B cell (primary cell): Measurements from ENCODE around the gene C8A. TPM values are rescaled to one million over a fixed set of nuclear protein-coding genes. Genes with fewer than 3 reads are reported as not detected.

Experiments
- ATAC-seq: fragments of 200-7000 bp; cut with Tn5 transposase; one replicate; pipeline ENCODE4 v1.10.0; 2021; ENCODE audit warnings: low read depth, mild to moderate bottlenecking, moderate number of reproducible peaks, moderate library complexity
- CTCF ChIA-PET: fragments of 350-600 bp; sonication (Branson Sonifier 250); formaldehyde crosslinking; loops from one replicate; lab custom pipeline; 2021; ENCODE audit warnings: antibody characterized with exemption, inconsistent platforms; lab: Charles Lee
- POLR2A ChIA-PET: fragments of 350-600 bp; sonication (Branson Sonifier 250); formaldehyde crosslinking; loops from one replicate; lab custom pipeline; 2021; ENCODE audit warnings: antibody characterized with exemption; lab: Charles Lee
- DNase-seq: peaks from one replicate; pipeline ENCODE4 v3.0.0; 2013
- H2AFZ ChIP-seq: 2 replicates; pipeline ENCODE4 v1.6.1; 2012; ENCODE audit warnings: mild to moderate bottlenecking, low read depth, low read length; ENCODE audit not compliant: insufficient read depth, poor library complexity, severe bottlenecking
- H3K27ac ChIP-seq, 2 donors: 1 replicate in 1 of 2; 2 replicates in 1 of 2; pipeline ENCODE4 v1.5.1; 2012 to 2013; ENCODE audit warnings: low read length in 2 of 2, mild to moderate bottlenecking in 2 of 2, moderate library complexity in 1 of 2
- H3K27me3 ChIP-seq, 4 experiments: fragments of 200-600 bp in 1 of 4; sonication (generic) in 1 of 4; replicated peaks in 1 of 4; 1 replicate in 2 of 4; 2 replicates in 2 of 4; pipeline versions ENCODE4 v1.6.1 to v1.7.0; 2013 to 2016; ENCODE audit warnings: low read length in 3 of 4, mild to moderate bottlenecking in 2 of 4, mixed read lengths in 1 of 4, moderate library complexity in 1 of 4; ENCODE audit not compliant: insufficient read depth in 4 of 4, control insufficient read depth in 3 of 4; ENCODE audit errors: control extremely low read depth in 1 of 4
- H3K36me3 ChIP-seq, 2 experiments: replicated peaks in 1 of 2; 1 replicate in 1 of 2; 2 replicates in 1 of 2; pipeline versions ENCODE4 v1.6.1 to v1.7.1; 2013; ENCODE audit warnings: low read length in 1 of 2; ENCODE audit not compliant: insufficient read depth in 2 of 2, control insufficient read depth in 1 of 2; ENCODE audit errors: control extremely low read depth in 1 of 2, extremely low read depth in 1 of 2
- H3K4me1 ChIP-seq, 2 donors: fragments of 200-600 bp in 1 of 2; sonication (generic) in 1 of 2; 1 replicate in 1 of 2; 2 replicates in 1 of 2; pipeline versions ENCODE4 v1.5.1 to v1.6.1; 2013 to 2017; ENCODE audit warnings: low read length in 2 of 2; ENCODE audit not compliant: control insufficient read depth in 2 of 2, insufficient read depth in 2 of 2
- H3K4me2 ChIP-seq: replicated peaks from 2 replicates; pipeline ENCODE3; 2012; ENCODE audit warnings: mild to moderate bottlenecking, low read depth, low read length; ENCODE audit not compliant: poor library complexity, severe bottlenecking
- H3K4me3 ChIP-seq, 5 experiments: fragments of 200-600 bp in 1 of 5; sonication (generic) in 1 of 5; 1 replicate in 3 of 5; 2 replicates in 2 of 5; pipeline versions ENCODE4 v1.5.1 to v1.7.0; 2011 to 2016; ENCODE audit warnings: low read length in 4 of 5, mild to moderate bottlenecking in 4 of 5, low read depth in 2 of 5, control low read depth in 1 of 5, moderate library complexity in 1 of 5; ENCODE audit not compliant: insufficient read depth in 1 of 5; ENCODE audit errors: control extremely low read depth in 1 of 5, extremely low read depth in 1 of 5
- H3K79me2 ChIP-seq: fragments of 200-600 bp; sonication (generic); one replicate; pipeline ENCODE4 v1.6.0; 2016; ENCODE audit warnings: low read length; ENCODE audit not compliant: control insufficient read depth, insufficient read depth
- H3K9ac ChIP-seq: fragments of 200-600 bp; sonication (generic); 2 replicates; pipeline ENCODE4 v1.6.1; 2017; ENCODE audit warnings: mild to moderate bottlenecking, low read length, moderate library complexity
- H3K9me3 ChIP-seq, 3 donors: one replicate each; pipeline versions ENCODE4 v1.6.1 to v1.7.1; 2013; ENCODE audit warnings: low read length in 2 of 3; ENCODE audit not compliant: control insufficient read depth in 2 of 3, insufficient read depth in 1 of 3; ENCODE audit errors: control extremely low read depth in 1 of 3
- H4K20me1 ChIP-seq: 2 replicates; pipeline ENCODE4 v1.6.0; 2012; ENCODE audit warnings: mild to moderate bottlenecking, low read length; ENCODE audit not compliant: insufficient read depth, control insufficient read depth, poor library complexity, severe bottlenecking
- H3K27ac Mint-ChIP-seq: one replicate; pipeline ENCODE4 v1.8.0; 2021; ENCODE audit warnings: mixed read lengths
- H3K27me3 Mint-ChIP-seq: one replicate; pipeline ENCODE4 v1.8.0; 2021; ENCODE audit warnings: mixed read lengths
- H3K4me1 Mint-ChIP-seq: one replicate; pipeline ENCODE4 v1.8.0; 2021; ENCODE audit warnings: mixed read lengths
- H3K4me3 Mint-ChIP-seq: one replicate; pipeline ENCODE4 v1.8.0; 2021; ENCODE audit warnings: mixed read lengths
- H3K9me3 Mint-ChIP-seq: one replicate; pipeline ENCODE4 v1.8.0; 2022; ENCODE audit warnings: mixed read lengths; ENCODE audit not compliant: insufficient read depth
- EZH2 ChIP-seq: IDR thresholded peaks from 2 replicates; pipeline ENCODE4 v1.6.1; 2012; ENCODE audit warnings: borderline replicate concordance, low read depth, mild to moderate bottlenecking, moderate library complexity, low read length; ENCODE audit not compliant: insufficient read depth, poor library complexity, severe bottlenecking
- WGBS: methylation state at CpG from one replicate; pipeline ENCODE4 v1.1.5; 2013; ENCODE audit warnings: missing lambda C conversion rate; ENCODE audit not compliant: insufficient coverage; 5-methylcytosine and 5-hydroxymethylcytosine counted together
- intact Hi-C: fragments of 100-400 bp; cut with micrococcal nuclease; formaldehyde crosslinking; loops from one replicate; pipeline ENCODE4 v1.10.0; 2022
- polyA plus RNA-seq: library from polyadenylated mRNA; depleted of rRNA; stranded (reverse); fragments of >200 nt; gene quantifications from 2 replicates; pipeline ENCODE4 v1.2.3, GENCODE V29; 2012
- total RNA-seq, 2 donors: library from RNA; stranded (reverse); fragments of 120-200 nt in 1 of 2; gene quantifications; 1 replicate in 1 of 2; 2 replicates in 1 of 2; pipeline versions ENCODE4 v1.2.3 to v1.2.4, GENCODE V29; 2013 to 2022
- TF ChIP-seq, protein P1 (sequence below): fragments of 200-600 bp; IDR thresholded peaks from one replicate; pipeline ENCODE4 v1.8.0; 2022; ENCODE audit warnings: antibody characterized with exemption, mild to moderate bottlenecking

Gene C8A
- total and polyA plus RNA-seq, 2 donors (not counting 1 experiment from before 2014, with no cell fraction given) = not detected

DNA sequence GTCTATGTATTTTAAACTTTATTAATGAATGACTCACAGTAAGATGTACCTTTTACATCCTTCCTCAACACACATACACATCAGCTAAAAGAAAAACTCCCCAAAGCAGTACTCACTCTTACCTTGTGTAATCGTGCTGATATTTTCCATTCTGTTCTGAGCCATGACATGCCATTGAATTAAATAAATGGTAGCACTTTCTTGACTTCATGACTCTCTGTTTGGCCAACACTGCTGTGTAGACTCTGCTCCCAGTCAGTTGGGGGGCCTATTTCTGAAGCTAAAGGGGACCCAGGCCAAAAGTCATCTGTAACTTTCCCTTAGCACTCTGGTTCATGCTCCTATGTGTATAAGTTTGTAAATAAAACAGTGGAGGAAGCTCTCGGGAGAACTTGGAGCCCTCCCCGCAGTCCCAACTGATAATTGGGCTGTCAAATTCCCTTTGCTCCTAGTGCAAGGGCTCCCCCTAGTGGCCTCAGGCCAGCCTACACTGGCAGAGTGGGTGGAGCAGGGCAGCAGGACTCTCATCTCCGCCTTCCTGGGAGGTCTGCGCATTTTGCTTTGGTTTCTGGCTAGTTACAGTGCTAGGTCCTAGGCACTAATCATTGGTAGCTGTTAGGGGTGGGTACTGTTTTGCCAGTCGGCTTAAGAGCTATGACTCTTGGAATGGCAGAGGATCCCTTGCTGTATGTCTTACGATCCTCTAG lies 33.7 kb upstream of the C8A start:
- no peak overlapping the region for H2AFZ ChIP-seq
- ATAC-seq (peak; percentile 49), DNase-seq (peak; percentile 53)
- Mint-ChIP-seq H3K9me3 (no peaks in the 10 kb centered on the region), H3K27me3 (peaks cover 29% of the 10 kb centered on the region), H3K27ac (no peak overlapping the region), H3K4me1 (no peaks in the 10 kb centered on the region), H3K4me3 (no peak overlapping the region)
- H4K20me1 ChIP-seq = no peaks in the 10 kb centered on the region
- TF ChIP-seq EZH2 = no peak
- TF ChIP-seq, protein P1, sequence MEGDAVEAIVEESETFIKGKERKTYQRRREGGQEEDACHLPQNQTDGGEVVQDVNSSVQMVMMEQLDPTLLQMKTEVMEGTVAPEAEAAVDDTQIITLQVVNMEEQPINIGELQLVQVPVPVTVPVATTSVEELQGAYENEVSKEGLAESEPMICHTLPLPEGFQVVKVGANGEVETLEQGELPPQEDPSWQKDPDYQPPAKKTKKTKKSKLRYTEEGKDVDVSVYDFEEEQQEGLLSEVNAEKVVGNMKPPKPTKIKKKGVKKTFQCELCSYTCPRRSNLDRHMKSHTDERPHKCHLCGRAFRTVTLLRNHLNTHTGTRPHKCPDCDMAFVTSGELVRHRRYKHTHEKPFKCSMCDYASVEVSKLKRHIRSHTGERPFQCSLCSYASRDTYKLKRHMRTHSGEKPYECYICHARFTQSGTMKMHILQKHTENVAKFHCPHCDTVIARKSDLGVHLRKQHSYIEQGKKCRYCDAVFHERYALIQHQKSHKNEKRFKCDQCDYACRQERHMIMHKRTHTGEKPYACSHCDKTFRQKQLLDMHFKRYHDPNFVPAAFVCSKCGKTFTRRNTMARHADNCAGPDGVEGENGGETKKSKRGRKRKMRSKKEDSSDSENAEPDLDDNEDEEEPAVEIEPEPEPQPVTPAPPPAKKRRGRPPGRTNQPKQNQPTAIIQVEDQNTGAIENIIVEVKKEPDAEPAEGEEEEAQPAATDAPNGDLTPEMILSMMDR = peak; percentile 82
- intact Hi-C loops = loop anchor here (5.0 kb wide), 1 partner anchor 1874 kb away; no protein-coding TSS in a partner anchor
- H3K9me3 ChIP-seq = no peaks in the 10 kb centered on the region
- no peaks in the 10 kb centered on the region for H3K4me1 ChIP-seq
- no peak overlapping the region for H3K4me2 ChIP-seq
- H3K36me3 ChIP-seq = no peaks in the 10 kb centered on the region
- H3K9ac ChIP-seq = no peak overlapping the region
- POLR2A ChIA-PET = no interaction called here
- no peaks in the 10 kb centered on the region for H3K79me2 ChIP-seq
- no peak overlapping the region for H3K27ac ChIP-seq
- CTCF ChIA-PET = interaction anchor here (1.3 to 5.8 kb wide), 2 partner anchors 12 kb away, joined by 3 to 36 read pairs; no protein-coding TSS in a partner anchor
- 22% methylated on average over 7 of the region's 7 CpGs for WGBS
- peaks cover 0 to 6% (median 4%) of the 10 kb centered on the region in 4 experiments for H3K27me3 ChIP-seq
- no peak overlapping the region for H3K4me3 ChIP-seq

DNA sequence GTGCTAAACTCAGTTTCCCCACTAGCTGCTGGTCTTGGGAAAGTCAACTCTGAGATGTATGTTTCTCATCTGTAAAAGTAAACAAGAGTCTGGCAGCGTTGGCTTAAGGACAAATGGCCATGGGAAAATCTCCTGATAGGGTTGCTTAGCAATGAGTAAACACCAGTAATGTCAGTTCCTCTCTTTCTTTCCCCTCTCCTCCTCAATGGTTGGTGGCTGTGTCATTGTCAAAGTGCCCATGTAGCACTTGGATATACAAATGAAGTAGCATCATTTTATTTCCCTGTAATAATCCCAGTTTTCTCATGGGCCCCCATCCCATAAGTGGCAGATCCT lies 33.2 kb upstream of the C8A start:
- CTCF ChIA-PET = interaction anchor here (5.8 kb wide), 1 partner anchor 12 kb away, joined by 36 read pairs; no protein-coding TSS in a partner anchor
- no peaks in the 10 kb centered on the region for H3K4me1 Mint-ChIP-seq

More for the DNA sequence above, 33.2 kb upstream of the C8A start:
- no peak overlapping the region for H3K9ac ChIP-seq
- H3K4me3 ChIP-seq = no peak overlapping the region
- no CpG with 5 or more reads among the region's 1 CpG for WGBS
- no peaks in the 10 kb centered on the region for H4K20me1 ChIP-seq
- ATAC-seq (no peak), DNase-seq (peak; percentile 8)
- H3K9me3 Mint-ChIP-seq = no peaks in the 10 kb centered on the region
- H3K27ac Mint-ChIP-seq = no peak overlapping the region
- no peaks in the 10 kb centered on the region for H3K9me3 ChIP-seq
- intact Hi-C loops = loop anchor here (5.0 kb wide), 1 partner anchor 1874 kb away; no protein-coding TSS in a partner anchor
- H2AFZ ChIP-seq = no peak overlapping the region
- peaks cover 34% of the 10 kb centered on the region for H3K27me3 Mint-ChIP-seq
- no peaks in the 10 kb centered on the region for H3K79me2 ChIP-seq
- no peak overlapping the region for H3K4me2 ChIP-seq
- POLR2A ChIA-PET = no interaction called here
- H3K27ac ChIP-seq = no peak overlapping the region
- no peak for TF ChIP-seq EZH2
- TF ChIP-seq, protein P1 = no peak
- no peaks in the 10 kb centered on the region for H3K36me3 ChIP-seq
- H3K27me3 ChIP-seq = peaks cover 0 to 5% (median 4%) of the 10 kb centered on the region in 4 experiments
- H3K4me1 ChIP-seq = no peaks in the 10 kb centered on the region
- no peak overlapping the region for H3K4me3 Mint-ChIP-seq
